HG02973 (cell line): ENCODE data around the gene NCAPG2.

Experiments
- ATAC-seq: cut with Tn5 transposase; IDR thresholded peaks from one replicate; pipeline ENCODE4 v1.9.1; 2021; ENCODE audit warnings: moderate library complexity; ENCODE audit not compliant: unreplicated experiment

The NCAPG2 gene

GRCh38 chr7:158704524-158705233 lies at the start of gene NCAPG2:
Gene NCAPG2 (minus strand): TSS chr7:158704804. CDS start chr7:158701899, 2,905 bp downstream.
- ATAC-seq: peak; percentile 96

- no peak for ATAC-seq
Observed at GRCh38 chr7:158753900-158754299, 49.3 kb upstream of the NCAPG2 start.

- ATAC-seq: no peak
Observed at GRCh38 chr7:158751751-158752150, 47.1 kb upstream of the NCAPG2 start.

GRCh38 chr7:158751199-158751598 lies 46.6 kb upstream of the NCAPG2 start:
- ATAC-seq: no peak

- ATAC-seq: no peak
Observed at GRCh38 chr7:158750702-158751101, 46.1 kb upstream of the NCAPG2 start.

- ATAC-seq: no peak
Observed at GRCh38 chr7:158749396-158749795, 44.8 kb upstream of the NCAPG2 start.

- ATAC-seq: no peak
Observed at GRCh38 chr7:158748335-158748734, 43.7 kb upstream of the NCAPG2 start.

- no peak for ATAC-seq
Observed at GRCh38 chr7:158747408-158747807, 42.8 kb upstream of the NCAPG2 start.

- no peak for ATAC-seq
Observed at GRCh38 chr7:158746957-158747356, 42.4 kb upstream of the NCAPG2 start.

GRCh38 chr7:158745057-158745715 lies 40.6 kb upstream of the NCAPG2 start:
- ATAC-seq: no peak

GRCh38 chr7:158744070-158744469 lies 39.5 kb upstream of the NCAPG2 start:
- no peak for ATAC-seq

GRCh38 chr7:158743219-158743618 lies 38.6 kb upstream of the NCAPG2 start:
- no peak for ATAC-seq

- ATAC-seq: no peak
Observed at GRCh38 chr7:158742065-158742821, 37.6 kb upstream of the NCAPG2 start.

GRCh38 chr7:158741294-158741666 lies 36.7 kb upstream of the NCAPG2 start:
- ATAC-seq: no peak

GRCh38 chr7:158740657-158741293 lies 36.2 kb upstream of the NCAPG2 start:
- ATAC-seq: no peak

GRCh38 chr7:158740013-158740656 lies 35.5 kb upstream of the NCAPG2 start:
- ATAC-seq: no peak

GRCh38 chr7:158738841-158739240 lies 34.2 kb upstream of the NCAPG2 start:
- ATAC-seq: no peak

- ATAC-seq: no peak
Observed at GRCh38 chr7:158737064-158737695, 32.6 kb upstream of the NCAPG2 start.

- no peak for ATAC-seq
Observed at GRCh38 chr7:158735935-158736334, 31.3 kb upstream of the NCAPG2 start.

GRCh38 chr7:158734861-158735260 lies 30.3 kb upstream of the NCAPG2 start:
- ATAC-seq: no peak
